ENCODE data around the gene HCN2.
"Not testable (repeated sequence)": the region's sequence is repeated elsewhere in the genome, so short reads cannot be mapped to it uniquely, and the experiment has no call there.

Gene HCN2

GRCh38 chr19:572140-572742, 17.4 kb upstream of the HCN2 start, which contains the start of gene BSG:
TSS of gene BSG (plus strand) at chr19:572596. CDS start at chr19:572635, 39 bp downstream.
- DNase-seq = peak; percentile 98

- DNase-seq = peak; percentile 15
Observed at GRCh38 chr19:572743-573518, 16.8 kb upstream of the HCN2 start.

- no peak for DNase-seq
Observed at GRCh38 chr19:573519-573825, 16.2 kb upstream of the HCN2 start.

- DNase-seq = no peak
Observed at GRCh38 chr19:574658-575526, 14.8 kb upstream of the HCN2 start.

DNA sequence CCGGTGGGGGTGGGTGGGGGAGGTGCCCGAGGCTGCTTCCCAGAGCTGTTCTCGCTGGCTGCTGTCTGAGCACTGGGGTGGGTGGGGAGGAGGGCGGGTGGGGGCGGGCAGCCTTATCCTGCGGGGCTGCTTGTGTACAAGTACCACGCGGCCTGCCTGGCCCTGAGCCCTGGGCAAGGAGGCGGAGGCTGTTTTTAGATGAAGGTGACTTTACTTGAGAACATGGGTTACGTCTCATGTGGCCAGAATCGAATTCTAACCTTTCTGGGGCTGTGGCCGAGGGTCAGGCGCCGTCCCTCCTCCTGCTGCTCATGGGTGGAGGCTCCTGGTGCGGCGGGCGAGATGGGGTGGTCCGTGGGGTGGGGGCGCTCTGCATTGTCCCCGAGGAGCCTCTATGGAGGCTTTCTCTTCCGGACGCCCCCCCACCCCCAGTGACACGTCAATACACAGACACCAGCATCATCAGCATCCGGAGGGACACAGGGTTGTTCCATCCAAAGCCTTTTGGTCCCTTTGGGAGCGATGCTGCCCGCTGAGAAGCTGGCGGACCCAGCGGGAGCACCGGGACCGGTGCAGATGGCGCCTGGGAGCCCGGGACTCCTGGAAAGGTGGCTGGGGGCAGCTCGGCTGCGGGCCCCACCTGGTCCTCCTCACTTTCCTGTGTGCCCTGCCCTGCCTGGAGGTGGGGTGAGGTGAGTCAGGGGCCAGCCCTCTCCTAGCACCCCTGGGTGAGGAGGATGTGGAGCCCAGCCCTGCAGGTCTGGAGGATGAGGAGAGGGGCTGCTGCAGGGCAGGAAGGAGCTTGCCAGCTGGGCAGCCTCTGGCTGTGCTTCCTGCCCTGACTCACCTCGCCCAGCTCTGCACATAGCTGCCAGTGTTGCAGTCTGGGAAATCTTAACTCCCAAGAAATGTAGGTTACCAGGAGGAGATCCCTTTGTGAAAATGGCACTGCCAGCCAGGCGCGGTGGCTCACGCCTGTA, 13.9 kb upstream of the HCN2 start:
- DNase-seq = no peak

DNA sequence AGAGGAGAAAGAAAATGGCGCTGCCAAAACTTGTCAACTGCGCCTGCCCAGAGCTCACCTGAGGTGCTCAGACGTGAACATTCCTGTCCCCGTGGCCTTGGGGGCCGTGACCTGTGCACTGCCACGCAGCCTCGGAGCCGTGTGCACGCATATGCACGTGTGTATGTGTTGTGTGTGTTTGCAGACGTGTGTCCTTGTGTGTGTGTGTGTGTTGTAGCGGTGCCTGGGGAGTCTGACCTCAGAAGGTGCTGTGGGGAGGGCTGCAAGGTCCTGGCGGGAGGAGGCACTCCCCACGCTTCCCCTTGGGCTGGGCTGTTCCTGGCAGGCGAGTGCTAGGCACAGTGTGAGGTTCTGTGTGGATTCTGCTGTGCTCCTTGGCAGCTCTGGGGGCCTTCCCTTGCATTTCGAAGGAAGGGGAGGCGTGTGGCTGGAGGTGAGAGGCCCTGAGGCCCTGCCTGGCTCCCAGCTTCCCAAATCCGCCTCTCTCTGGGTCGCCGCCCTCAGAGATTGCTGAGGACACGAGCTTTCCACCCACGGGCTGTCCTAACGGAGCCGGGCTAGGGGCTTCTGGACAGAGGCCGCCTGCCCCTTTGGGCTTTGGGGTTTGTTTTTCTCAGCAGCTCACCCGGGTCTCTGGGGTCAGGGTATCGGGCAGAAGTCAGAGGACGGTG, 12.8 kb upstream of the HCN2 start:
- no peak for DNase-seq

GRCh38 chr19:577439-578392, 12.0 kb upstream of the HCN2 start:
- no peak for DNase-seq

- no peak for DNase-seq
Observed at GRCh38 chr19:579111-579841, 10.4 kb upstream of the HCN2 start.

- no peak for DNase-seq
Observed at GRCh38 chr19:579842-580155, 9.9 kb upstream of the HCN2 start.

- no peak for DNase-seq
Observed at GRCh38 chr19:580274-580835, 9.3 kb upstream of the HCN2 start.

DNA sequence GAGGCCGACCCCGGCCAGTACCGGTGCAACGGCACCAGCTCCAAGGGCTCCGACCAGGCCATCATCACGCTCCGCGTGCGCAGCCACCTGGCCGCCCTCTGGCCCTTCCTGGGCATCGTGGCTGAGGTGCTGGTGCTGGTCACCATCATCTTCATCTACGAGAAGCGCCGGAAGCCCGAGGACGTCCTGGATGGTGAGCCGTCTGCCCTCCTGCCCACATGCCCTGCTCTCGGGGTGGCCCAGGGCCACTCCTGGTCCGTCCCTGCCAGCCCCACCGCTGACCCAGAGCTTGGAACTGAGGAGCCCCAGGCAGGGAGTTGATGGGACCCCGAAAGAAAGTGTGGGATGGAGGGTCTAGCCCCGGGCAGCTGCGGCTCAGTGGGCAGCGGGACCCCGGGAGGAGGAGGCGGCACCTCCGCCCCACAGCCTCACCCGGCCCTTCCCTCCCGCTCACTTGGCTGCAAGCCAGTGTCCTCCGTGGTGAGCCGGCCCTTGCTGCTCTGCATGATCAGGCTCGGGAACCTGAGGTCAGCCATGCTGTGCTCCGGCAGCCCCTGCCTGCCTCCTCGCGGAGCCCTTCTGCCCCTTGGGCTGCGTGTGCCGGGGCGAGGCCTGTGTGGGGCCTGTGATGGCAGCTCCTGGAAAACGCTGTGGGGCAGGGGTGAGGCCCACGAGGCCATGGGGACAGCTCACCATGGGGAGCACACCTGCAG, 8.1 kb upstream of the HCN2 start:
- DNase-seq = no peak

GRCh38 chr19:582497-583197, 7.0 kb upstream of the HCN2 start:
- DNase-seq = no peak

- no peak for DNase-seq
Observed at GRCh38 chr19:583198-583967, 6.3 kb upstream of the HCN2 start.

- no peak for DNase-seq
Observed at GRCh38 chr19:583968-584239, 5.8 kb upstream of the HCN2 start.

- peak; percentile 65 for DNase-seq
Observed at GRCh38 chr19:584240-585001, 5.3 kb upstream of the HCN2 start.

DNA sequence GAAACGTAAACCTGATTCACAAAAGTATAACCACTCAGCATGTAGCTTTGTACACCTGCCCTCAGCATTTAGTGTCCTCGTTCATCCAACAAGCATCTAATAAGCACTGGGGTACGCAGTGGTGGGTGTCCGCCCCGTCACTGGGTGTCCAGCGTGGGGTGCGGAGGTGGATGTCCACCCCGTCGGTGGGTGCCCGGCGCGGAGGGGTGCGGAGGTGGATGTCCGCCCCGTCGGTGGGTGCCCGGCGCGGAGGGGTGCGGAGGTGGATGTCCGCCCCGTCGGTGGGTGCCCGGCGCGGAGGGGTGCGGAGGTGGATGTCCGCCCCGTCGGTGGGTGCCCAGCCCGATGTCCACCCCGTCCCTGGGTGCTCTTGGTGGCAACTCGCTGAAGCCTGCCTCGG, 4.5 kb upstream of the HCN2 start:
- not testable (repeated sequence) for DNase-seq

- DNase-seq = no peak
Observed at GRCh38 chr19:585551-586110, 4.0 kb upstream of the HCN2 start.

All from stimulated activated CD4-positive, alpha-beta T cell treated with anti-CD3 and anti-CD28 coated beads, Interleukin-12 subunit alpha, Interleukin-12 subunit beta, amount 100 ng/mL, for 4 hours (primary cell).